Endothelial cell (in vitro differentiated cells): ENCODE data around the gene MAGEA11. TPM values are rescaled to one million over a fixed set of nuclear protein-coding genes. Genes with fewer than 3 reads are reported as not detected.
"Not testable (repeated sequence)": the region's sequence is repeated elsewhere in the genome, so short reads cannot be mapped to it uniquely, and the experiment has no call there.

Experiments used
- DNase-seq: peaks from one replicate; pipeline ENCODE4 v3.0.0; 2021; ENCODE audit warnings: low spot score
- H3K27ac Mint-ChIP-seq: one replicate; pipeline ENCODE4 v1.8.0; 2021; ENCODE audit warnings: mixed read lengths, inconsistent platforms; ENCODE audit not compliant: unreplicated experiment
- H3K27me3 Mint-ChIP-seq: one replicate; pipeline ENCODE4 v1.8.0; 2021; ENCODE audit warnings: mild to moderate bottlenecking, moderate library complexity, mixed read lengths, inconsistent platforms; ENCODE audit not compliant: unreplicated experiment
- H3K36me3 Mint-ChIP-seq: one replicate; pipeline ENCODE4 v1.8.0; 2021; ENCODE audit warnings: mild to moderate bottlenecking, low read depth, mixed read lengths, inconsistent platforms; ENCODE audit not compliant: unreplicated experiment
- H3K4me1 Mint-ChIP-seq: one replicate; pipeline ENCODE4 v1.8.0; 2021; ENCODE audit warnings: mild to moderate bottlenecking, mixed read lengths, inconsistent platforms; ENCODE audit not compliant: unreplicated experiment
- H3K4me3 Mint-ChIP-seq: one replicate; pipeline ENCODE4 v1.8.0; 2021; ENCODE audit warnings: mild to moderate bottlenecking, mixed read lengths, inconsistent platforms; ENCODE audit not compliant: unreplicated experiment
- H3K9me3 Mint-ChIP-seq: one replicate; pipeline ENCODE4 v1.8.0; 2021; ENCODE audit warnings: mixed read lengths, inconsistent platforms; ENCODE audit not compliant: unreplicated experiment
- CTCF ChIP-seq: fragments of 200-600 bp; sonication (generic); IDR thresholded peaks from one replicate; pipeline ENCODE4 v1.5.0; 2021; ENCODE audit warnings: antibody characterized with exemption; ENCODE audit not compliant: unreplicated experiment
- long read RNA-seq: library from polyadenylated mRNA; unstranded; transcript quantifications from one replicate; pipeline ENCODE4 v2.0.0, GENCODE V29; 2020; ENCODE audit not compliant: unreplicated experiment
- total RNA-seq: library from RNA; stranded (reverse); fragmentation: NEBNext Ultra II Directional; extraction: Animal tissue kit (Norgen Biotek cat#: 25700); gene quantifications from one replicate; pipeline ENCODE4 v1.2.1, GENCODE V29; 2021; ENCODE audit not compliant: unreplicated experiment

MAGEA11 gene
- total RNA-seq, result not detected
- long read RNA-seq, result 0 reads

- H3K9me3 Mint-ChIP-seq, result no peaks in the 10 kb centered on the region
- H3K4me3 Mint-ChIP-seq, result no peak within 1 kb of the TSS
- no peak within 1 kb of the TSS for H3K27ac Mint-ChIP-seq
Measured at GRCh38 chrX:149711545-149712236, at the start of gene MAGEA11. Gene MAGEA11, plus strand, starts transcription at chrX:149712060. Its CDS starts 1,100 bp downstream, at chrX:149713160.

GRCh38 chrX:149675088-149675487 lies 36.8 kb upstream of the MAGEA11 start:
- not testable (repeated sequence) for H3K36me3 Mint-ChIP-seq, H3K27me3 Mint-ChIP-seq, H3K4me3 Mint-ChIP-seq, H3K9me3 Mint-ChIP-seq, H3K27ac Mint-ChIP-seq, H3K4me1 Mint-ChIP-seq, DNase-seq

More at GRCh38 chrX:149711545-149712236, at the start of gene MAGEA11:
- H3K4me1 Mint-ChIP-seq, result no peaks in the 10 kb centered on the region
- no peak for TF ChIP-seq CTCF
- DNase-seq, result no peak
- no peaks in the 10 kb centered on the region for H3K36me3 Mint-ChIP-seq
- no peaks in the 10 kb centered on the region for H3K27me3 Mint-ChIP-seq

GRCh38 chrX:149675554-149675953 lies 36.3 kb upstream of the MAGEA11 start:
- not testable (repeated sequence) for DNase-seq, H3K36me3 Mint-ChIP-seq, H3K4me3 Mint-ChIP-seq, H3K27ac Mint-ChIP-seq, H3K4me1 Mint-ChIP-seq, H3K27me3 Mint-ChIP-seq, H3K9me3 Mint-ChIP-seq

GRCh38 chrX:149679164-149679678 lies 32.6 kb upstream of the MAGEA11 start:
- not testable (repeated sequence) for H3K9me3 Mint-ChIP-seq, H3K36me3 Mint-ChIP-seq, DNase-seq, H3K27ac Mint-ChIP-seq, H3K4me1 Mint-ChIP-seq, H3K27me3 Mint-ChIP-seq, H3K4me3 Mint-ChIP-seq

GRCh38 chrX:149681182-149681581 lies 30.7 kb upstream of the MAGEA11 start:
- Mint-ChIP-seq H3K4me1 (no peaks in the 10 kb centered on the region), H3K36me3 (no peaks in the 10 kb centered on the region), H3K27ac (no peak overlapping the region), H3K27me3 (no peaks in the 10 kb centered on the region), H3K4me3 (no peak overlapping the region), H3K9me3 (no peaks in the 10 kb centered on the region)
- TF ChIP-seq CTCF, result no peak
- DNase-seq, result no peak

- no peaks in the 10 kb centered on the region for H3K36me3 Mint-ChIP-seq
- TF ChIP-seq CTCF, result no peak
- no peaks in the 10 kb centered on the region for H3K4me1 Mint-ChIP-seq
- DNase-seq, result no peak
- no peaks in the 10 kb centered on the region for H3K9me3 Mint-ChIP-seq
- H3K27ac Mint-ChIP-seq, result no peak overlapping the region
- H3K27me3 Mint-ChIP-seq, result no peaks in the 10 kb centered on the region
- H3K4me3 Mint-ChIP-seq, result no peak overlapping the region
Measured at GRCh38 chrX:149682031-149682430, 29.8 kb upstream of the MAGEA11 start.
